Transverse colon (tissue), 4 donors: ENCODE measurements around the gene FAM107B. TPM values are rescaled to one million over a fixed set of nuclear protein-coding genes. Genes with fewer than 3 reads are reported as not detected.
"Not testable (repeated sequence)": the region's sequence is repeated elsewhere in the genome, so short reads cannot be mapped to it uniquely, and the experiment has no call there.

Source experiments
- DNase-seq: peaks from one replicate; pipeline ENCODE4 v3.0.0-alpha.2; 2019
- H3K27ac ChIP-seq, 4 donors: fragments of 200-600 bp; sonication (generic); 2 replicates each; pipeline ENCODE4 v1.5.1; 2016 to 2018; ENCODE audit warnings: inconsistent platforms in 4 of 4
- H3K27me3 ChIP-seq: fragments of 200-600 bp; sonication (generic); 2 replicates; pipeline ENCODE4 v1.5.1; 2017; ENCODE audit warnings: inconsistent platforms
- H3K36me3 ChIP-seq, 4 donors: fragments of 200-600 bp; sonication (generic); 2 replicates each; pipeline ENCODE4 v1.5.1; 2017 to 2019; ENCODE audit warnings: inconsistent platforms in 4 of 4
- H3K4me1 ChIP-seq, 4 donors: fragments of 200-600 bp; sonication (generic); 2 replicates each; pipeline ENCODE4 v1.5.1; 2017 to 2020; ENCODE audit warnings: inconsistent platforms in 4 of 4
- H3K4me3 ChIP-seq, 4 donors: fragments of 200-600 bp; sonication (generic); 1 replicate in 1 of 4; 2 replicates in 3 of 4; pipeline versions ENCODE4 v1.5.1 to v1.6.1; 2017 to 2019; ENCODE audit warnings: inconsistent platforms in 4 of 4
- H3K9me3 ChIP-seq, 2 donors: fragments of 200-600 bp; sonication (generic); 2 replicates each; pipeline ENCODE4 v1.5.1; 2017 to 2019; ENCODE audit warnings: inconsistent platforms in 2 of 2
- CTCF ChIP-seq, 5 experiments: fragments of 200-600 bp in 3 of 5; fragments of 450-650 bp in 2 of 5; sonication (generic) in 3 of 5; IDR thresholded peaks; 1 replicate in 2 of 5; 2 replicates in 3 of 5; pipeline ENCODE4 v1.5.1; 2016 to 2017; ENCODE audit warnings: antibody characterized with exemption in 5 of 5, inconsistent platforms in 3 of 5, mild to moderate bottlenecking in 2 of 5, moderate library complexity in 1 of 5
- EP300 ChIP-seq: sonication (generic); formaldehyde crosslinking; IDR thresholded peaks from one replicate; pipeline ENCODE4 v1.6.1; 2017; ENCODE audit warnings: antibody characterized with exemption, low read depth
- POLR2A ChIP-seq: fragments of 450-650 bp; IDR thresholded peaks from one replicate; pipeline ENCODE4 v1.6.1; 2016; ENCODE audit warnings: antibody characterized with exemption, mild to moderate bottlenecking, moderate library complexity
- POLR2AphosphoS5 ChIP-seq, 3 donors: sonication (generic); formaldehyde crosslinking; IDR thresholded peaks; one replicate each; pipeline ENCODE4 v1.6.1; 2016; ENCODE audit warnings: antibody characterized with exemption in 3 of 3
- WGBS, 2 donors: methylation state at CpG; one replicate each; pipeline ENCODE4 v1.1.5; 2018; ENCODE audit warnings: low coverage in 1 of 2; 5-methylcytosine and 5-hydroxymethylcytosine counted together
- in situ Hi-C, 4 donors: fragments of 200-750 bp; cut with MboI; loops; one replicate each; pipeline versions ENCODE4 v1.15.0 to v1.15.1; 2017; ENCODE audit warnings: low sequenced_read_pairs in 3 of 4, low pct_ligation_motif_present in 1 of 4, low pct_unique_long_range_greater_than_20kb in 1 of 4
- intact Hi-C: fragments of 100-400 bp; cut with DNase I; formaldehyde crosslinking; loops from one replicate; pipeline ENCODE4 v1.15.1; 2023; ENCODE audit warnings: low total_unique reads
- total RNA-seq, 4 donors: library from RNA; depleted of rRNA; stranded (reverse); fragments of >200 nt; gene quantifications; one replicate each; pipeline ENCODE4 v1.1.0, GENCODE V29; 2016

FAM107B gene
- total RNA-seq, 4 donors from 2014 or later = 23.9 to 71.0 (median 52.8) TPM

DNA sequence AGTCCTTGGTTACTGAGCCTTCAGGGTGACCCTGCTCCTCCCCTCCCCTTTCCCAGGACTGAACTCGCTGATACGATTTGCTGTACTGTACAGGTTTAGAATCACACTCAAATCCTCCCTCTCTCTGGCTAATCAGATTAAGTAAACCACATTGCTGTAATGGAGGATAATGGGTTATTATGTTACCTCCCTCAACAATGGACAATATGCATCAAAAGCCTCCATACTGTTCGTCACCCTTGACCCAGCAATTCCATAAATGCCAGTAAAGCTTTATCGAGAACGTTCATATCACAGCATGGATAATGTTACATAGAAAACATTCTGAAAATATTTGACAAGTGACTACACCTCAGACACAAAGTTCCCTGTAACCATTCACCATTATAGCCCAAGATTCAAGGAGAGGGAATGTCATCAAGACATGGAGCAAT, 61.7 kb downstream of the FAM107B start:
- no peak for DNase-seq
- Histone ChIP-seq H3K27me3 (no peaks in the 10 kb centered on the region), H3K4me1 (no peaks in the 10 kb centered on the region), H3K4me3 (no peak overlapping the region), H3K27ac (no peak overlapping the region), H3K36me3 (no peaks in the 10 kb centered on the region), H3K9me3 (no peaks in the 10 kb centered on the region)
- WGBS, 2 donors = 75 to 89% methylated on average over 5 of the region's 5 CpGs
- in situ Hi-C loops (no loop called here), intact Hi-C loops (no loop called here)
- no peak for TF ChIP-seq POLR2A
- no peak for TF ChIP-seq CTCF (IDR thresholded peaks at IDR 0.05)
- TF ChIP-seq POLR2AphosphoS5 (IDR thresholded peaks at IDR 0.05) = no peak
- TF ChIP-seq EP300 = no peak

GRCh38 chr10:14709344-14709743, 65.4 kb downstream of the FAM107B start:
- H3K9me3 ChIP-seq, H3K27me3 ChIP-seq, H3K36me3 ChIP-seq, DNase-seq, H3K27ac ChIP-seq, intact Hi-C loops, H3K4me1 ChIP-seq, H3K4me3 ChIP-seq, in situ Hi-C loops: not testable (repeated sequence)
- 85 to 90% methylated on average over 3 of the region's 3 CpGs for WGBS, 2 donors

- intact Hi-C loops = no loop called here
- DNase-seq = no peak
- in situ Hi-C loops = no loop called here
- Histone ChIP-seq H3K36me3 (no peaks in the 10 kb centered on the region), H3K9me3 (no peaks in the 10 kb centered on the region), H3K4me1 (no peaks in the 10 kb centered on the region), H3K4me3 (no peak overlapping the region), H3K27me3 (no peaks in the 10 kb centered on the region), H3K27ac (no peak overlapping the region)
- WGBS, 2 donors = 92 to 100% methylated on average over 1 to 4 of the region's 4 CpGs
- no peak for TF ChIP-seq EP300
- no peak for TF ChIP-seq POLR2A
These were observed 67.2 kb downstream of the FAM107B start for GRCh38 chr10:14707481-14707880.

DNA sequence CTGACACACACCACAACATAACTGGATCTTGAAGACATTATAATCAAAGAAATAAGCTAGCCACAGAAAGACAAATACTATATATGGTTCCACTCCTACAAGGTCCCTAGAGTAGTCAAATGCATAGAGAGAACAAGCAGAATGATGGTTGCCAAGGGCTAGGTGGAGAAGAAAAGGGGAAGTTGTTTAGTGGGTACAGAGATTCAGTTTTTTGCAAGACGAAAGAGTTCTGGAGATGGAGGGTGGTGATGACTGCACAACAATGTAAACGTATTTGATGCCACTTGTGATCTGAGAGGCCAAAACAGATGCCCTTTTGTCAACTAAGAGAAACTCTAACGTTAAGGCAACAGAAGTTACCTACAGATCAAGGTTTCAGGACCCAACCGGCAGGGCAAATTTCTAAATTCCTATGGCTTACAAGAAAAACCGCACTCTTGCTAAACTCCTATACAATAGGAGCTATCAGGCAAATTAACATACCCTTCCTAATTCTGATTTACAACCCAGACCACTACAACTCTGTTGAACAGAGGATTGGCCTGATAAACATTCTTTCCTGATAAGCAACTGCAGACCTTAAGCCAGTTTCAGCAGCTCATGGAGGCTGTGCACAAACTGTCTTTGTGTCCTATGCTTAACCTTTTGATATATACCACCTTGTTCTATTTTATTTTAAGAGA, 69.0 kb downstream of the FAM107B start:
- Histone ChIP-seq H3K4me1 (no peaks in the 10 kb centered on the region), H3K4me3 (no peak overlapping the region), H3K36me3 (no peaks in the 10 kb centered on the region), H3K27ac (no peak overlapping the region), H3K27me3 (no peaks in the 10 kb centered on the region), H3K9me3 (no peaks in the 10 kb centered on the region)
- intact Hi-C loops (no loop called here), in situ Hi-C loops (no loop called here)
- DNase-seq = no peak
- 57 to 83% methylated on average over 4 to 5 of the region's 5 CpGs for WGBS, 2 donors
- no peak for TF ChIP-seq CTCF (IDR thresholded peaks at IDR 0.05)
- no peak for TF ChIP-seq POLR2A
- TF ChIP-seq EP300 = no peak

- 83 to 84% methylated on average over 3 of the region's 3 CpGs for WGBS, 2 donors
- H3K27me3 ChIP-seq = no peaks in the 10 kb centered on the region
- no peaks in the 10 kb centered on the region for H3K9me3 ChIP-seq
- H3K4me1 ChIP-seq = no peaks in the 10 kb centered on the region
- TF ChIP-seq EP300 = no peak
- no peak for TF ChIP-seq CTCF (IDR thresholded peaks at IDR 0.05)
- TF ChIP-seq POLR2AphosphoS5 (IDR thresholded peaks at IDR 0.05) = no peak
- no peak for TF ChIP-seq POLR2A
- in situ Hi-C loops = no loop called here
- H3K27ac ChIP-seq = no peak overlapping the region
- no peak overlapping the region for H3K4me3 ChIP-seq
- no peaks in the 10 kb centered on the region for H3K36me3 ChIP-seq
- intact Hi-C loops = no loop called here
- no peak for DNase-seq
These were observed 71.1 kb downstream of the FAM107B start for GRCh38 chr10:14703631-14704001.
